ENCODE measurements around the gene HES5.
A peak's percentile ranks its signal among the peaks of the same experiment; 100 is the strongest.

The HES5 gene

DNA sequence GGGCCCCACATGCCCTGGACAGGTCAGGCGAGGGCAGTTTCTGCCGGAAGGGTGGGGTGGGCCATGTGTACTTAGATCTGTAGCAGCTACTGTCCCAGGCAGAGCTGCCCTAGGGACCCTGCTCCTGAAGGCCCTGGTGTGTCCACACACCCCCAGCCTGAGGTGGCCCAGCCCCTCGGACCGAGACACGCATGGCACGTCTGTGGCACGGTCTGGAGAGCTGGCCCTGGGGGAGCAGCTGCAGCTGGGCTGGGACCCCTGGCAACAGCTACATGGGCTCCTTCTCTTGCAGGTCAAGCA lies 28.3 kb downstream of the HES5 start:
- Mint-ChIP-seq H3K27me3 (no peaks in the 10 kb centered on the region), H3K27ac (no peak overlapping the region), H3K36me3 (ENCODE audit: low read depth) (no peaks in the 10 kb centered on the region), H3K4me1 (peaks cover 16% of the 10 kb centered on the region), H3K9me3 (no peaks in the 10 kb centered on the region), H3K4me3 (no peak overlapping the region)
- DNase-seq, result no peak
- ATAC-seq, result no peak

DNA sequence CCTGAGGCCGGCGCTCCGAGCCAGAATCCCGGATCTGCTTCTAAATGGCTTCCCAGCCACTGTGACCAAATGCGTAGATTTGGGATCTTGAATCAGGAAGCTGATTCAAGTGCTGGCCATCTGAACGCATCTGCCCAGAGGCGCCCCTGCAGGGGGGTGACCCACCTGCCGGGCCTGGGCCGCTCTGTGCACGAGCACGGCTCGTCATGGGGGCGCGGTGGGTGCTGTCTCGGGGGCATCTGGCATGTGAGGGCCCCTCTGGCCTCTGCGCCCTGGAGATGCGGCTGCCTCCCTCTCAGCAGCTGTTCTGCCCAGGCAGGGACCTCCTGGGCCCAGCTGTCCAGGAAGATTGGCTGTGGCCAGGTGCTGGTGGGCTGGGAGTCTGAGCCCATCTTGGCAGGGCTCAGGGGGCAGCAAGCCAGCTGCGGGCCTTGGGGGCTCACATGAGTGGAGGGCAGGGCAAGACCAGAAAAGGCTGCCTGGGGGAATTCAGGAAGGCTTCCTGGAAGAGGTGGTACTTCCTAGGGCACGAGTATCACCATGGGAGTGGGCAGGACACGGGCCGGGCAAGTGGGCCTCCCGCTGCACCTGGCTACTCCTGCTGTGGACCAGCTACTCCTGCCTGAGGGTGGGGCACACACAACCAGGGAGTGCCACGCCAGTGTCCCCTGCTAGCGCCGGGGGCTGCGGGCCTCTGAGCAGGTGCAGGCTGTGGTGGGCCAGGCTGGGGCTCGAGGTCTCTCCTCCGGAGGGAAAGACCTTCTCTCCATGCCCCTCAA lies 28.8 kb downstream of the HES5 start:
- H3K4me1 Mint-ChIP-seq, result peaks cover 19% of the 10 kb centered on the region
- no peak overlapping the region for H3K4me3 Mint-ChIP-seq
- DNase-seq (no peak), ATAC-seq (no peak)
- no peaks in the 10 kb centered on the region for H3K9me3 Mint-ChIP-seq
- no peak overlapping the region for H3K27ac Mint-ChIP-seq
- H3K36me3 Mint-ChIP-seq (ENCODE audit: low read depth), result no peaks in the 10 kb centered on the region
- no peaks in the 10 kb centered on the region for H3K27me3 Mint-ChIP-seq

DNA sequence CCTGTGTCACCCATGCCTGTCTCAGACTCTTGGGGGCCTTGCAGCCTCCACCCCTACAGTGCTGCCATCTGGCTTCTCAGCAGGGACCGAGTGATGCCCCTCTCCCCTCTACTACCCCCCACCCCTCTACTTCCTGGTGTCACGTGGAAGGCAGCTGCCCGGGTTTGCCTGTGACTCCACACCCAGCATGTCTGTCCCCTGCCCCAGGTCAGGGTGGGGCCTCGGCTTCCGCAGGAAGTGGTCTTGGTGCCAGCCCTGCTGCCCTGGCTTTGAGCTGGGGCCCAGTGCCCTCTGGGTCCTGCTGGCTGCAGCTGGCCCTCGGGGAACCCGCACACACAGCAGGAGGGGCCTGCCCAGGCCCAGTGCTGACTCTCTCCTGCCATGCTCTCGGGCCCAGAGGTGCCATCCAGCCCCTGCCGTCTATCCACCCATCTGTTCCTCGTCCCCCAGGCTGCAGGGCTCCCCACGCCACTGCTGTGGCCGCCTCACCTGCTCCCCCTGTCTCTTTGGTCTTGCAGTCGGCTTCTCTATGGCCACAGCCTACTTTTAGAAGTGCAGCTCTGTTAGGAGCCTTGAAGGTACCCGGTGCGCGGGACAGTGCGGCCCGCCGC lies 30.0 kb downstream of the HES5 start:
- H3K4me1 Mint-ChIP-seq, result peaks cover 23% of the 10 kb centered on the region
- H3K27ac Mint-ChIP-seq, result peak overlapping the region; percentile 39
- DNase-seq (no peak), ATAC-seq (peak; percentile 8)
- H3K36me3 Mint-ChIP-seq (ENCODE audit: low read depth), result no peaks in the 10 kb centered on the region
- no peaks in the 10 kb centered on the region for H3K9me3 Mint-ChIP-seq
- H3K27me3 Mint-ChIP-seq, result no peaks in the 10 kb centered on the region
- no peak overlapping the region for H3K4me3 Mint-ChIP-seq

DNA sequence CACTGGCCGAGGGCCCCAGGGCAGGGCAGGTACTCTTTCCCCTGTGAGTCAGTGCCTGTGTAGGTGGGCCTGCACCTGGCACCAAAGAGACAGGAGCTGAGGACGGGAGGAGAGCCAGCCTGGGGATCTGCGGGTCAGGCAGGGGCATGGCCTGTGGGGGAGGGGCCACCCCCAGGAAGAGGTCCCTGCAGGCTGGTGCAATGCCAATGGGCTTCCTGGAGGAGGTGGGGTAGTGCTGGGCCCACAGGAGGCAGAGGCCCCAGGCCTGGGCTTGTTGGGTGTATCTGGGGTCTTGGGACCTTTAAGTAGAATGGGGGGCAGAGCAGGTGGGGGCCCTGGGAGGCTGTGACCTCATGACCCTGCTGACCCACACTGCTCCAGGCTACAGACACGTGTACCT lies 30.8 kb downstream of the HES5 start:
- Mint-ChIP-seq H3K4me3 (no peak overlapping the region), H3K36me3 (ENCODE audit: low read depth) (no peaks in the 10 kb centered on the region), H3K9me3 (no peaks in the 10 kb centered on the region), H3K4me1 (peaks cover 27% of the 10 kb centered on the region), H3K27ac (no peak overlapping the region), H3K27me3 (no peaks in the 10 kb centered on the region)
- ATAC-seq, result no peak
- DNase-seq, result no peak

DNA sequence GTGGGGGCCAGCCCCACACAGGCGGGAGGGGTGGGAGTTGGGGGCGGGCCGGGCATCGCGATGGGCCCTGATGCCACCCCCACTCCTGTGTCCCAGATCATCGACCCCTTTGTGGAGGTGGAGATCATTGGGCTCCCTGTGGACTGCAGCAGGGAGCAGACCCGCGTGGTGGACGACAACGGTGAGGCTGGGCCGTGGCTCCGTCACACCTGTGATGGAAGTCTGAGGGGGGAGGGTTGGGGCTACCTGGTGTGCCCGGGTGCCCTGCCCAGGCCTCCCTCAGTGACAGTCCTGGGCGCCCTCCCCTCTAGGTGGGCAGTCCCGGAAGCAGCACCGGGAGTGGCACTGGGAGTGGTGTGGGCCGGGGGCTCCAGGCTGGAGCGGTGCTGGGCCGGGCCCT lies 31.4 kb downstream of the HES5 start:
- peaks cover 33% of the 10 kb centered on the region for H3K4me1 Mint-ChIP-seq
- no peaks in the 10 kb centered on the region for H3K9me3 Mint-ChIP-seq
- DNase-seq, result no peak
- no peak overlapping the region for H3K4me3 Mint-ChIP-seq
- H3K27me3 Mint-ChIP-seq, result no peaks in the 10 kb centered on the region
- no peak for ATAC-seq
- H3K36me3 Mint-ChIP-seq (ENCODE audit: low read depth), result no peaks in the 10 kb centered on the region
- H3K27ac Mint-ChIP-seq, result no peak overlapping the region

DNA sequence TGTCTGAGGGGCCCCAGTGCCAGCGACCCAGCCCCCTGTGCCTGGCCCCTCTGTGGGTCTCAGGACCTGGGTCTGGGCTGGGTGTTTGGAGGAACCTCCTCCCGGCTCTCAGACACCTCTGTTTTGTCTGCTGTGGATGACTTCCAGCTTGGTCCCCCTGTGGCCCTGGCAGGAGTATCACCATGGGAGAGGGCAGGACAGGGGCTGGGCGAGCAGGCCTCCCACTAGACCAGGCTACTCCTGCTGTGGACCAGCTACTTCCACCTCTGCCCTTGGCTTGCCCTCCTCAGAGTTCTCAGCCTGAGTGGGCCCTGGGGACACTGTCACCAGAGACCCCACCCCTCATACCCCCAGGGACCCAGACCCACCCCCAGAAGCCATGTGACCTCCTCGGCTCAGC lies 32.2 kb downstream of the HES5 start:
- ATAC-seq (no peak), DNase-seq (no peak)
- Mint-ChIP-seq H3K4me1 (peaks cover 40% of the 10 kb centered on the region), H3K36me3 (ENCODE audit: low read depth) (no peaks in the 10 kb centered on the region), H3K27me3 (no peaks in the 10 kb centered on the region), H3K4me3 (no peak overlapping the region), H3K27ac (no peak overlapping the region), H3K9me3 (no peaks in the 10 kb centered on the region)

DNA sequence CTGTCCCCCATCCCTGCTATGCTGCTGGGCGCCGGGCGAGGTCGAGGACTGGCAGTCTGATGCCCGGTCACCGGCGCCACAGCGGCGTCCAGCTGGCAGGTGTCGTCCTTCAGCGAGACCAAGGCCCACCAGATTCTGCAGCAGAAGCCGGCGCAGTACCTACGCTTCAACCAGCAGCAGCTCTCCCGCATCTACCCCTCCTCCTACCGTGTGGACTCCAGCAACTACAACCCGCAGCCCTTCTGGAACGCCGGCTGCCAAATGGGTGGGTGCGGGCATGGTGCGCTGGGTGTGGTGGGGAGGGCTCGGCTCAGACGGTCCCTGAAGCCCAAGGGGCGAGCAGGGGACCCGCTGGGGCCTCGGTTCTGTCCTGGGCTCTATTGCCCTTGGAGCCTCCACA lies 33.3 kb downstream of the HES5 start:
- no peak for ATAC-seq
- H3K27ac Mint-ChIP-seq, result no peak overlapping the region

DNA sequence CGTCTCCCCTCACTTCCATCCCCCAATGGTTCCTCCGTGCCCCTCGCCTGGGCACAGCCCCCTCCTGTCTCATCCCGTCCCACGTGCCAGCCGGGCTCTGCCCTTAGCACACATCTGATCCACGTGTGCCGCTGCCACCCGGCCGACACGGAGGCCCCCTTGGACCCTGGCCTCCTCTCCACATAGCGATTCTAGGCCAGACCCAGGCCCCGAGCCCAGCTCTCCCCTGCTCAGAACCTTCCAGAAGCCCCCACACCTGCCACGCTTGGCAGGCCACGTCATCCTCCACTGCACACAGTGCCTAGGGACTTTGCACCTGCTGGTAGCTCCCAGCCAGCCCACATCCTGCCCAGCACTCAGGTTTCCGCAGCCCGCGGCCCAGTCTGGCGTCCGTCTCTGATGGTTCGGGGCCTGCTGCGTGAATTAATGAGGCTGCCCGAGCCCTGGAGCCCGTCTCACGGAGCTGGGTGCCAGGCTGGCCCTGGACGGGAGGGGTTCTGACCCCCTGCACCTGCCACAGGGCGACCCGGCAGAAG lies 33.9 kb downstream of the HES5 start:
- H3K4me3 Mint-ChIP-seq, result no peak overlapping the region
- no peaks in the 10 kb centered on the region for H3K27me3 Mint-ChIP-seq
- no peak overlapping the region for H3K27ac Mint-ChIP-seq
- DNase-seq, result no peak
- H3K4me1 Mint-ChIP-seq, result peaks cover 40% of the 10 kb centered on the region
- no peaks in the 10 kb centered on the region for H3K36me3 Mint-ChIP-seq (ENCODE audit: low read depth)
- no peaks in the 10 kb centered on the region for H3K9me3 Mint-ChIP-seq
- ATAC-seq, result no peak

More for the DNA sequence above, 33.3 kb downstream of the HES5 start:
- Mint-ChIP-seq H3K36me3 (ENCODE audit: low read depth) (no peaks in the 10 kb centered on the region), H3K9me3 (no peaks in the 10 kb centered on the region), H3K27me3 (no peaks in the 10 kb centered on the region), H3K4me3 (no peak overlapping the region), H3K4me1 (peaks cover 40% of the 10 kb centered on the region)
- no peak for DNase-seq

DNA sequence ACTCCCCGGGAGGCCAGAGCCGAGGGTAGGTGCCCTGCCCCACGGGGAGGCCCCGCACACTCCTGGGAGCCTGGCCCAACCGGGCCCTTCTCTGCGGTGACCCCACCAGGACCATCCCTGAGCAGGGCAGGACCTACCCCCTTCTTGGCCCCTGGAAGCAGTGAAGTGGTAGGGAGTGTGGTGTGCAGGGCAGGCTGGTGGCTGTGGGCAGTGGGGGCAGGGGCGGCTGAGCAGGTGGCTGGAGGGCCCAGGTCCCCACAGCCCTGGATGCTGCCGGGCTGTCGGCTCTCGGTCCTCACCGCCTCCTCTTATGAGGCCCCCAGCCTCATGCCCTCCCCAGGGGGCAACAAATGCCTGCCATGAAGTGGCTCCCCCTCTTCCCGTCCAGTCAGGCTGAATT lies 34.5 kb downstream of the HES5 start:
- no peak for ATAC-seq
- Mint-ChIP-seq H3K27me3 (no peaks in the 10 kb centered on the region), H3K36me3 (ENCODE audit: low read depth) (no peaks in the 10 kb centered on the region), H3K4me3 (no peak overlapping the region), H3K27ac (no peak overlapping the region), H3K4me1 (peaks cover 40% of the 10 kb centered on the region), H3K9me3 (no peaks in the 10 kb centered on the region)
- DNase-seq, result no peak

DNA sequence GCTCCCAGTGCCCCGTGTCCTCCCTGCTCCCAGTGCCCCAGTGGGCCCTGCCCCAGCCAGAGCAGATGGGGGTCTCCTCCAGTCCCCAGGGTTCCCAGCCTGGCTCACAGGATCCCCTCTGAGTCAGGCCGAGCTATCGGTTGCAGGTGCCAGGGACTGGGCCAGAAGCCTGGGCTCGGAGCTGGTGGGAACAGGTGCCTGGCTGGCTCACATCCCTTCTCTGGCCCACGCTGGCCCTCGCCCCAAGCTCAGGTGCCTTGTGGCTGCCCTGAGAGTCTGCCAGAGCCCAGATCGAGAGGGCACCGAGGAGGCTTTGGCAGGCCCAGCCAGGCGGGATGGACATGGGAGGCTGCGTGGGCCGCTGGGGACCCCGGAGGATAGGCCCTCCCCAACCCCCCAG lies 35.0 kb downstream of the HES5 start:
- H3K27me3 Mint-ChIP-seq, result no peaks in the 10 kb centered on the region
- H3K9me3 Mint-ChIP-seq, result no peaks in the 10 kb centered on the region
- no peak overlapping the region for H3K4me3 Mint-ChIP-seq
- H3K36me3 Mint-ChIP-seq (ENCODE audit: low read depth), result no peaks in the 10 kb centered on the region
- DNase-seq, result no peak
- no peak overlapping the region for H3K27ac Mint-ChIP-seq
- ATAC-seq, result no peak
- H3K4me1 Mint-ChIP-seq, result peaks cover 35% of the 10 kb centered on the region

DNA sequence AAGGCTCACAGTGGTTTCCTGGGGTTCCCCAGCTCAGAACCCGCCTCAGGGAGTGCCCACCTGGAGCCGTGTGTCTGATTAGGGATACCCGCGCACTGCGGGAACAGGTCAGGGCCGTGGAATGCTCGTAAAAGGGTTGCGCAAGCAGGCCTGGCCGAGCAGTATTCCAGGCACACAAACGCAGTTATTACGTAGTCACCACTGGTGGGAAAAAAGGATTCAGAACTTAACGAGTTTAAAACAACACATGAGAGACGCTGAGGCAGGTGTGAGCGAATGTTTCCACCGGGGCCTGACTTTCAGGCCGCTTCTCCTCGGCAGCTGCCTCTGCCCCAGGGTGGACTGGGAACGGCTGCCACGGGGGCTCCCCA lies 35.8 kb downstream of the HES5 start:
- Mint-ChIP-seq H3K27ac (no peak overlapping the region), H3K4me3 (no peak overlapping the region), H3K36me3 (ENCODE audit: low read depth) (no peaks in the 10 kb centered on the region), H3K27me3 (no peaks in the 10 kb centered on the region), H3K9me3 (no peaks in the 10 kb centered on the region), H3K4me1 (peaks cover 31% of the 10 kb centered on the region)
- DNase-seq (no peak), ATAC-seq (peak; percentile 12)

DNA sequence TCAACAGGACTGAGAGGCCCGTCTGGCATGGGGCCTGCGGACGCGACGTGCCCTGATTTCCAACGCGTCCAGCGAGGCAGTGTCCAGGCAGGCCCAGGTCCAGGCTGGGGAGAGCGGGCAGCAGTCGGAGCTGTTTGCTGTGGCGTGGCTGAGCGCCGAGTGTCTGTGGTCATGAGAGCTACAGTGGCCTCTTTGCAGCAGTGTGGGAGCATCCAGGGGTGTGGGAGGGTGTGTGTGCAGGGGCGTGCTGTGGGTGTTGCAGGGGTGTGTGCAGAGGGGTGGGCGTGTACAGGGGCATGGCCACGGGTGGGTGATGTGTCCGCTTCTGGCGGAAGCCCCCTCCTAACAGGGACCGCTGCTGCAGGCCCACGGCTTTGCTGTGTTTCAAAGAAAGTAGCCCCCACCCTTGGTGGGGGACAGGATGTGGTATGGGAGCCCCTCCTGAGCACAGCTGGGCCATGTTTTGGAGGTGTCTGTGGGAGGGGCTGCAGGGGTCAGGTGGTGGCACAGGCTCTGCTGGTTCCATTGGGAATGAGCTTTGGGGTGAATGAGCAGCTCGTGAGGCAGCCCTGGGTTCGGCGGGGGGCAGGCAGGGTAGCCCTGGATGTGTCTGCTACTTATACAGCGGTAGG lies 36.3 kb downstream of the HES5 start:
- no peak overlapping the region for H3K27ac Mint-ChIP-seq
- no peak overlapping the region for H3K4me3 Mint-ChIP-seq
- no peaks in the 10 kb centered on the region for H3K9me3 Mint-ChIP-seq
- H3K4me1 Mint-ChIP-seq, result peaks cover 28% of the 10 kb centered on the region
- DNase-seq (no peak), ATAC-seq (no peak)
- H3K36me3 Mint-ChIP-seq (ENCODE audit: low read depth), result no peaks in the 10 kb centered on the region
- H3K27me3 Mint-ChIP-seq, result no peaks in the 10 kb centered on the region

DNA sequence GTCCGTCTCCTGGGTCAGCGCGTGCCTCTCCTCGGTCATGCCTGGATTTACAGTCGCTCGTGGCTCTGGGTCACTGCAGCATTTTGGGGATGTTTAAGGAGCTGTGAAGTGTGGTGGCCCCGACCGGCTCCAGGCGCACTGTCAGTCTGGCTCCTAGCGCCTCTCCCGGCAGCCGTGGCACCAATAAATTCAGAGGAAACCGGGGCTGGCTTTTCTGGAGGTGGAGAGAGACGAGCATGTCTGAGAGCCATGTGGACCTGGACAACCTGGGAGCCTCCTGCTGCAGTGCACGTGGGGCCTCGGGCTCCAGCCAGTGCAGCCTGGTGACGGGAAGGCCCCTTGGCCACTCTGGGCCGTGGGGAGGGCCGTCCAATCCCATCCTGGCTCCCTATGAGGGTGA lies 36.8 kb downstream of the HES5 start:
- Mint-ChIP-seq H3K27ac (no peak overlapping the region), H3K27me3 (no peaks in the 10 kb centered on the region), H3K9me3 (no peaks in the 10 kb centered on the region), H3K4me3 (no peak overlapping the region), H3K36me3 (ENCODE audit: low read depth) (no peaks in the 10 kb centered on the region), H3K4me1 (peaks cover 28% of the 10 kb centered on the region)
- ATAC-seq (no peak), DNase-seq (no peak)

DNA sequence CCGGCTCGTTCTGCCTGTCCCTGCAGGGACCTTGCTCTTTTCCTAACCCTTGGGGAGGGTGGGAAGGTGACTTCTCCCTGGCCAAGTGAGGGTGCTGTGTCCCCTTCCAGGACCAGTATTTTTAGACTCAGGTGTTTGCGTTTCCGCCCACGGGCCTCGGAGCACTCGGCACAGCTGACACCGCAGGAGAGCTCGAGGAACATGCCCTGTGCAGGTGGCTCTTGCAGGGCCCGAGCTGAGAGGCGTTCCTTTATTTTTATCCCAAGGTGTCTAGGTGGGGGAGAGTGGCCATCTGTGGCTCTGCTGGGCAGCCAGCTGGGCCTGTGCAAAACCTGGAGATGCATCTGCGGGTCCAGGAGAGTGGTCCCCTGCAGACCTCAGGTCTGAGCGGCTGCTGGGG lies 38.0 kb downstream of the HES5 start:
- H3K36me3 Mint-ChIP-seq (ENCODE audit: low read depth), result peaks cover 2% of the 10 kb centered on the region
- H3K4me3 Mint-ChIP-seq, result no peak overlapping the region
- DNase-seq (no peak), ATAC-seq (no peak)
- H3K4me1 Mint-ChIP-seq, result peaks cover 24% of the 10 kb centered on the region
- H3K27me3 Mint-ChIP-seq, result no peaks in the 10 kb centered on the region
- H3K9me3 Mint-ChIP-seq, result no peaks in the 10 kb centered on the region
- no peak overlapping the region for H3K27ac Mint-ChIP-seq

DNA sequence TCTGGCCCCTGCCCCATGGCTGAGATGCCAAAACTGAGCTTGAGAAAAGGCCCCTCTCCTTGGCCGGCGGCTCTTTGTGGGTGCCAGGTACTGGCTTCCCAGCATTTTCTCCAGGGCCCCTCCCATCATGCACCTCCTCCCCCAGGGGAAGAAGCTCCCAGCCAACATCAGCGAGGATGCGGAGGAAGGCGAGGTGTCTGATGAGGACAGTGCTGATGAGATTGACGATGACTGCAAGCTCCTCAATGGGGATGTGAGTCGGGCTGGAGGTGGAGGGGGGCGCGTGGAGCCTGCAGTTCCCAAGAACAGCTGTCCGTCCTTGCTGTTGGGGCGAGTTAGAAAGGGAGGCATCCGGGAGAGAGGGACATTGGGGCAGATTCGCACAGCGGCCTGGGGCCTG lies 40.4 kb downstream of the HES5 start:
- no peaks in the 10 kb centered on the region for H3K27me3 Mint-ChIP-seq
- no peak overlapping the region for H3K4me3 Mint-ChIP-seq
- peaks cover 2% of the 10 kb centered on the region for H3K36me3 Mint-ChIP-seq (ENCODE audit: low read depth)
- peaks cover 15% of the 10 kb centered on the region for H3K4me1 Mint-ChIP-seq
- no peak overlapping the region for H3K27ac Mint-ChIP-seq
- ATAC-seq (no peak), DNase-seq (no peak)
- no peaks in the 10 kb centered on the region for H3K9me3 Mint-ChIP-seq

Data from activated naive CD8-positive, alpha-beta T cell treated with anti-CD3 and anti-CD28 coated beads, Interleukin-2, amount 50 U/mL, for 24 hours (primary cell).